Smooth muscle cell (in vitro differentiated cells): ENCODE measurements around the gene SLC39A3. TPM values are rescaled to one million over a fixed set of nuclear protein-coding genes. Genes with fewer than 3 reads are reported as not detected.

Experiments
- DNase-seq: peaks from one replicate; lab custom pipeline; 2025; ENCODE audit not compliant: unreplicated experiment; lab: John Stamatoyannopoulos, UW
- H2AFZ ChIP-seq: fragments of 200-600 bp; sonication (generic); 2 replicates; pipeline ENCODE4 v1.6.0; 2016; ENCODE audit warnings: antibody characterized with exemption, low read depth, mild to moderate bottlenecking
- H3F3A ChIP-seq: fragments of 200-600 bp; sonication (generic); 2 replicates; pipeline ENCODE4 v1.6.0; 2017; ENCODE audit warnings: antibody characterized with exemption, low read depth
- H3K27ac ChIP-seq: fragments of 200-600 bp; sonication (generic); 2 replicates; pipeline ENCODE4 v1.5.1; 2016; ENCODE audit warnings: low read depth, mild to moderate bottlenecking
- H3K27me3 ChIP-seq: fragments of 200-600 bp; sonication (generic); 2 replicates; pipeline ENCODE4 v1.6.1; 2016; ENCODE audit warnings: low read depth, mild to moderate bottlenecking
- H3K36me3 ChIP-seq: fragments of 200-600 bp; sonication (generic); 2 replicates; pipeline ENCODE4 v1.5.1; 2016; ENCODE audit warnings: low read depth
- H3K4me1 ChIP-seq: fragments of 200-600 bp; sonication (generic); 2 replicates; pipeline ENCODE4 v1.5.1; 2016; ENCODE audit warnings: low read depth
- H3K4me2 ChIP-seq: fragments of 200-600 bp; sonication (generic); 2 replicates; pipeline ENCODE4 v1.6.0; 2016; ENCODE audit warnings: mild to moderate bottlenecking
- H3K4me3 ChIP-seq: fragments of 200-600 bp; sonication (generic); 2 replicates; pipeline ENCODE4 v1.5.1; 2016; ENCODE audit warnings: mild to moderate bottlenecking
- H3K79me2 ChIP-seq: fragments of 200-600 bp; sonication (generic); 2 replicates; pipeline ENCODE4 v1.6.0; 2016; ENCODE audit warnings: low read depth, mild to moderate bottlenecking
- H3K9ac ChIP-seq: fragments of 200-600 bp; sonication (generic); 2 replicates; pipeline ENCODE4 v1.6.0; 2016; ENCODE audit warnings: low read depth
- H3K9me3 ChIP-seq: fragments of 200-600 bp; sonication (generic); replicated peaks from 2 replicates; pipeline ENCODE4 v1.5.1; 2016; ENCODE audit warnings: low read depth
- H4K20me1 ChIP-seq: fragments of 200-600 bp; sonication (generic); 2 replicates; pipeline ENCODE4 v1.6.0; 2016; ENCODE audit warnings: low read depth
- CTCF ChIP-seq: fragments of 200-600 bp; sonication (generic); IDR thresholded peaks from 2 replicates; pipeline ENCODE4 v1.5.1; 2017; ENCODE audit warnings: borderline replicate concordance, mild to moderate bottlenecking, antibody characterized with exemption; ENCODE audit not compliant: insufficient read depth, poor library complexity, severe bottlenecking
- WGBS: methylation state at CpG from one replicate; pipeline ENCODE4 v1.1.7; 2016; ENCODE audit warnings: low lambda C conversion rate; 5-methylcytosine and 5-hydroxymethylcytosine counted together
- polyA plus RNA-seq: library from polyadenylated mRNA; unstranded; fragments of >200 nt; fragmentation: Nextera tagmentation; extraction: Ambion mirVana; gene quantifications from 2 replicates; pipeline ENCODE4 v1.2.1, GENCODE V29; 2016
- total RNA-seq: library from RNA; depleted of rRNA; stranded (reverse); fragments of >200 nt; gene quantifications from 2 replicates; pipeline ENCODE4 v1.2.3, GENCODE V29; 2014

SLC39A3 gene
- total and polyA plus RNA-seq, 2 experiments from 2014 or later, result 24.2 to 46.1 TPM

GRCh38 chr19:2693492-2694160, 46.2 kb downstream of the SLC39A3 start:
- Histone ChIP-seq H3K27ac (no peak overlapping the region), H3K4me3 (no peak overlapping the region), H3K79me2 (no peaks in the 10 kb centered on the region), H3K4me2 (no peak overlapping the region), H3K9me3 (no peaks in the 10 kb centered on the region), H3K9ac (no peak overlapping the region), H3K36me3 (no peaks in the 10 kb centered on the region), H2AFZ (no peak overlapping the region), H3K27me3 (no peaks in the 10 kb centered on the region), H3K4me1 (no peaks in the 10 kb centered on the region), H4K20me1 (no peaks in the 10 kb centered on the region), H3F3A (no peaks in the 10 kb centered on the region)
- DNase-seq, result no peak
- WGBS, result 75% methylated on average over 12 of the region's 12 CpGs
- no peak for TF ChIP-seq CTCF

GRCh38 chr19:2691951-2692350, 47.9 kb downstream of the SLC39A3 start:
- H3K9me3 ChIP-seq, result no peaks in the 10 kb centered on the region
- no peak for DNase-seq
- H3K9ac ChIP-seq, result no peak overlapping the region
- no peaks in the 10 kb centered on the region for H3F3A ChIP-seq
- no peaks in the 10 kb centered on the region for H3K27me3 ChIP-seq
- H3K4me3 ChIP-seq, result no peak overlapping the region
- no peaks in the 10 kb centered on the region for H3K36me3 ChIP-seq
- H4K20me1 ChIP-seq, result no peaks in the 10 kb centered on the region
- no peaks in the 10 kb centered on the region for H3K79me2 ChIP-seq
- TF ChIP-seq CTCF, result no peak
- no peak overlapping the region for H2AFZ ChIP-seq
- no peak overlapping the region for H3K4me2 ChIP-seq
- 88% methylated on average over 9 of the region's 9 CpGs for WGBS
- no peaks in the 10 kb centered on the region for H3K4me1 ChIP-seq
- H3K27ac ChIP-seq, result no peak overlapping the region

DNA sequence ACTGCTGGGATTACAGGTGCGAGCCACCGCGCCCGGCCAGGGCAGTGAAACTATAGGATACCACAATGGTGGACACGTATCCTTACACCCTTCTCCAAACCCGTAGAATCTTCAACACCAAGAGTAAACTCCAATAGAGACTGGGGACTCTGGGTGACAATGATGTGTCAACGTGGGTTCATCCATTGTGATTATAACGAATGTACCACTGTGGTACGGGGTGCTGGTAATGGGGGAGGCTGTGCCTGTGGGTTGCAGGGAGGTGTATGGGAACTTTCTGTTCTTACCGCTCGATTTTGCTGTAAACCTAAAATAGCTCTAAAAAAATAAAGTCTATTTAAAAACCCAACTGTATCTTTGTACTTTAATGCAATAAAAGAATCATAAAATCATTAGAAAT, 49.0 kb downstream of the SLC39A3 start:
- no peak for DNase-seq
- no peaks in the 10 kb centered on the region for H4K20me1 ChIP-seq
- H3K9me3 ChIP-seq, result no peaks in the 10 kb centered on the region
- H3K79me2 ChIP-seq, result no peaks in the 10 kb centered on the region
- no peaks in the 10 kb centered on the region for H3K27me3 ChIP-seq
- no peaks in the 10 kb centered on the region for H3K4me1 ChIP-seq
- no peak for TF ChIP-seq CTCF
- no peak overlapping the region for H3K4me2 ChIP-seq
- H3K27ac ChIP-seq, result no peak overlapping the region
- H3K4me3 ChIP-seq, result no peak overlapping the region
- H2AFZ ChIP-seq, result no peak overlapping the region
- 95% methylated on average over 11 of the region's 11 CpGs for WGBS
- H3K36me3 ChIP-seq, result no peaks in the 10 kb centered on the region
- no peaks in the 10 kb centered on the region for H3F3A ChIP-seq
- no peak overlapping the region for H3K9ac ChIP-seq

GRCh38 chr19:2686360-2686759, 53.5 kb downstream of the SLC39A3 start:
- Histone ChIP-seq H3K27me3 (no peaks in the 10 kb centered on the region), H3F3A (no peaks in the 10 kb centered on the region), H3K36me3 (no peaks in the 10 kb centered on the region), H3K4me3 (no peak overlapping the region), H3K9me3 (no peaks in the 10 kb centered on the region), H2AFZ (no peak overlapping the region), H3K4me1 (no peaks in the 10 kb centered on the region), H4K20me1 (no peaks in the 10 kb centered on the region), H3K4me2 (no peak overlapping the region), H3K79me2 (no peaks in the 10 kb centered on the region), H3K9ac (no peak overlapping the region), H3K27ac (no peak overlapping the region)
- WGBS, result 94% methylated on average over 17 of the region's 17 CpGs
- DNase-seq, result no peak
- no peak for TF ChIP-seq CTCF
